HCT116 (cell line): ENCODE data around the gene UPF2. TPM values are rescaled to one million over a fixed set of nuclear protein-coding genes. Genes with fewer than 3 reads are reported as not detected.

Experiments used
- ATAC-seq: fragments of 200-7000 bp; cut with Tn5 transposase; 2 replicates; pipeline ENCODE4 v1.9.1; 2020; ENCODE audit warnings: mild to moderate bottlenecking, moderate library complexity
- BruUV-seq: library from RNA; stranded (reverse); fragments of 400-500 nt; replicated peaks from 2 replicates; lab custom pipeline; 2021; lab: Mats Ljungman, UMichigan
- CTCF ChIA-PET: fragments of 300-600 bp; sonication (Branson Sonifier 250); formaldehyde crosslinking; loops from one replicate; lab custom pipeline; 2021; ENCODE audit warnings: antibody characterized with exemption; lab: Charles Lee
- POLR2A ChIA-PET: fragments of 300-600, 350-600 bp; sonication (Branson Sonifier 250); formaldehyde crosslinking; loops from one replicate; lab custom pipeline; 2021; ENCODE audit warnings: antibody characterized with exemption; lab: Charles Lee
- RAD21 ChIA-PET, 2 experiments: fragments of 300-600 bp; sonication (Branson Sonifier 250); formaldehyde crosslinking; loops; one replicate each; lab custom pipeline; 2023; ENCODE audit warnings: low total read pairs in 2 of 2; ENCODE audit not compliant: uncharacterized antibody in 2 of 2, unreplicated experiment in 2 of 2, low non-redundant PET in 1 of 2; lab: Charles Lee
- DNase-seq: peaks from one replicate; pipeline ENCODE4 v3.0.0-alpha.2; 2010; ENCODE audit warnings: low read depth, low spot score
- H2AFZ ChIP-seq: fragments of 200-600 bp; shearing (Covaris generic), sonication (generic); 2 replicates; pipeline ENCODE4 v1.6.1; 2017; ENCODE audit warnings: low read depth, mixed run types, mixed read lengths, antibody characterized with exemption, low read length; ENCODE audit not compliant: poor library complexity, severe bottlenecking
- H3K27ac ChIP-seq: 2 replicates; pipeline ENCODE4 v1.5.1; 2012; ENCODE audit warnings: low read depth, low read length
- H3K27me3 ChIP-seq: fragments of 200-600 bp; sonication (generic); 2 replicates; pipeline ENCODE4 v1.6.1; 2016; ENCODE audit warnings: mixed run types, low read length, mixed read lengths; ENCODE audit not compliant: insufficient read depth
- H3K36me3 ChIP-seq, 2 experiments: fragments of 200-500 bp in 1 of 2; fragments of 200-600 bp in 1 of 2; sonication (Bioruptor generic) in 1 of 2; sonication (generic) in 1 of 2; 2 replicates each; pipeline versions ENCODE4 v1.5.1 to v1.6.1; 2014 to 2016; ENCODE audit warnings: low read length in 2 of 2, inconsistent platforms in 1 of 2, mixed read lengths in 1 of 2, mixed run types in 1 of 2; ENCODE audit not compliant: insufficient read depth in 2 of 2, control insufficient read depth in 1 of 2
- H3K4me1 ChIP-seq, 2 experiments: fragments of 200-600 bp in 1 of 2; sonication (generic) in 1 of 2; 2 replicates each; pipeline versions ENCODE4 v1.5.1 to v1.6.1; 2012 to 2017; ENCODE audit warnings: low read length in 2 of 2, inconsistent platforms in 1 of 2, mild to moderate bottlenecking in 1 of 2, mixed read lengths in 1 of 2, mixed run types in 1 of 2, moderate library complexity in 1 of 2; ENCODE audit not compliant: insufficient read depth in 2 of 2, control insufficient read depth in 1 of 2
- H3K4me2 ChIP-seq: fragments of 200-600 bp; sonication (generic); 2 replicates; pipeline ENCODE4 v1.6.1; 2017; ENCODE audit warnings: mixed run types, low read length, mixed read lengths
- H3K4me3 ChIP-seq, 2 experiments: fragments of 200-600 bp in 1 of 2; sonication (generic) in 1 of 2; replicated peaks in 1 of 2; 2 replicates each; pipeline ENCODE4 v1.5.1; 2011 to 2016; ENCODE audit warnings: low read length in 2 of 2, control low read depth in 1 of 2, low read depth in 1 of 2, mild to moderate bottlenecking in 1 of 2, mixed read lengths in 1 of 2, mixed run types in 1 of 2
- H3K79me2 ChIP-seq: fragments of 200-600 bp; sonication (generic); 2 replicates; pipeline ENCODE4 v1.6.1; 2017; ENCODE audit warnings: mild to moderate bottlenecking, mixed run types, low read length, moderate library complexity, mixed read lengths; ENCODE audit not compliant: insufficient read depth
- H3K9ac ChIP-seq: fragments of 200-600 bp; sonication (generic); 2 replicates; pipeline ENCODE4 v1.6.1; 2016; ENCODE audit warnings: low read length, mixed read lengths
- H3K9me2 ChIP-seq: fragments of 200-600 bp; sonication (generic), shearing (Covaris generic); 2 replicates; pipeline ENCODE4 v1.6.1; 2017; ENCODE audit warnings: mixed run types, mild to moderate bottlenecking, moderate library complexity; ENCODE audit not compliant: insufficient read depth
- H3K9me3 ChIP-seq, 2 experiments: fragments of 200-500 bp in 1 of 2; fragments of 200-600 bp in 1 of 2; sonication (Bioruptor generic) in 1 of 2; sonication (generic) in 1 of 2; 2 replicates each; pipeline ENCODE4 v1.6.1; 2014 to 2017; ENCODE audit warnings: low read length in 2 of 2, mixed read lengths in 2 of 2, inconsistent platforms in 1 of 2, low read depth in 1 of 2, mild to moderate bottlenecking in 1 of 2, mixed run types in 1 of 2, moderate library complexity in 1 of 2; ENCODE audit not compliant: control insufficient read depth in 1 of 2, insufficient read depth in 1 of 2
- H4K20me1 ChIP-seq: fragments of 200-600 bp; sonication (generic), shearing (Covaris generic); 2 replicates; pipeline ENCODE4 v1.6.1; 2017; ENCODE audit warnings: mixed run types, mild to moderate bottlenecking, moderate library complexity; ENCODE audit not compliant: insufficient read depth
- CTCF ChIP-seq, 3 experiments: fragments of 200-600 bp in 1 of 3; sonication (generic) in 1 of 3; IDR thresholded peaks in 2 of 3; conservative IDR thresholded peaks in 1 of 3; 2 replicates each; pipeline ENCODE4 v1.5.1; 2012 to 2017; ENCODE audit warnings: low read depth in 2 of 3, low read length in 2 of 3, antibody characterized with exemption in 1 of 3, borderline replicate concordance in 1 of 3, control low read depth in 1 of 3, mild to moderate bottlenecking in 1 of 3, mixed read lengths in 1 of 3, mixed run types in 1 of 3, moderate library complexity in 1 of 3; ENCODE audit not compliant: insufficient read depth in 1 of 3
- EGR1 ChIP-seq: IDR thresholded peaks from 2 replicates; pipeline ENCODE4 v1.6.1; 2012; ENCODE audit warnings: low read depth
- EZH2 ChIP-seq: fragments of 200-600 bp; sonication (generic); IDR thresholded peaks from 2 replicates; pipeline ENCODE4 v1.6.1; 2017; ENCODE audit warnings: antibody characterized with exemption, mixed run types
- EZH2phosphoT487 ChIP-seq: fragments of 200-600 bp; IDR thresholded peaks from 2 replicates; pipeline ENCODE4 v1.6.1; 2018; ENCODE audit warnings: antibody characterized with exemption, borderline replicate concordance
- FOSL1 ChIP-seq: IDR thresholded peaks from 2 replicates; pipeline ENCODE4 v1.6.1; 2012; ENCODE audit warnings: low read depth
- JUND ChIP-seq: IDR thresholded peaks from 2 replicates; pipeline ENCODE4 v1.6.1; 2012
- MAX ChIP-seq: IDR thresholded peaks from 2 replicates; pipeline ENCODE4 v1.6.1; 2012
- RAD21 ChIP-seq: IDR thresholded peaks from 2 replicates; pipeline ENCODE4 v1.6.1; 2012; ENCODE audit warnings: low read depth, mild to moderate bottlenecking
- SIN3A ChIP-seq: IDR thresholded peaks from 2 replicates; pipeline ENCODE4 v1.6.1; 2012; ENCODE audit warnings: low read depth
- SP1 ChIP-seq: IDR thresholded peaks from 2 replicates; pipeline ENCODE4 v1.6.1; 2012; ENCODE audit warnings: low read depth
- TCF7L2 ChIP-seq: IDR thresholded peaks from 2 replicates; pipeline ENCODE4 v1.7.0; 2011; ENCODE audit warnings: borderline replicate concordance, inconsistent platforms; ENCODE audit not compliant: insufficient read depth, insufficient read length; ENCODE audit errors: extremely low read depth
- ZFX ChIP-seq: fragments of 450-650 bp; IDR thresholded peaks from 2 replicates; pipeline ENCODE4 v1.6.1; 2017
- intact Hi-C: fragments of 100-400 bp; cut with micrococcal nuclease; formaldehyde crosslinking; loops from 2 replicates; pipeline ENCODE4 v1.10.0; 2022
- total RNA-seq: library from RNA; stranded (reverse); gene quantifications from one replicate; pipeline ENCODE4 v1.2.1, GENCODE V29; 2021; ENCODE audit not compliant: unreplicated experiment
- TF ChIP-seq, protein P1 (sequence below): IDR thresholded peaks from 2 replicates; pipeline ENCODE4 v1.6.1; 2011; ENCODE audit warnings: mild to moderate bottlenecking, low read length, moderate library complexity; ENCODE audit not compliant: insufficient replicate concordance; ENCODE audit errors: extremely low read depth

Gene UPF2
- total RNA-seq, 1 experiment from 2014 or later = 27.3 TPM

DNA sequence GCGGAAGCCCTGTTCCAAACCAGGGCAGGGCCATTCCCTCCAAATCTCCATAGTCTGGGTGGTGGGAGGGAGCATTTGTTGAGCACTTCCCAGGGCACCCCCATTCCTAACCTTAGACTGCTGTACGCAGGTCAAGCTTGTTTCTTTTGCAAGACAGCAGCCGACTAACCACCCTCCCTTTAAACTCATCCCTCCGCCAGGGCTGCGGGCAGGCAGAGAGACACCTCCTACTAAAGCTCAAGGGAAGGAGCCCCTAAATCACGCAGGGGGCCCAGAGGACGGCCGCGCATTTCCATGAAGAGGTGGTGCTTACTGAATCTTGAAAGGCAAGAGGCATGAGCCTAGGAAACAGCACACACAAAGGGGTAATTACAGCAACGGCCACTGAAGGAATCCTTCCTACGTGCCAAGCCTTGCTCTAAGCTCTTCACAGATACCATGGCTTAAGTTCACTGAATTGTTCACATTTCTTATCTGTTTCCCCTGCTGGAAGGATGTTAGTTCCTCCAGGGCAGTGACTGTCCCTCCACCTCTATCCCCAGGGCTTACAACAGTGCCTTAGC, 129.4 kb downstream of the UPF2 start:
- no peak for TF ChIP-seq SIN3A
- TF ChIP-seq, protein P1, sequence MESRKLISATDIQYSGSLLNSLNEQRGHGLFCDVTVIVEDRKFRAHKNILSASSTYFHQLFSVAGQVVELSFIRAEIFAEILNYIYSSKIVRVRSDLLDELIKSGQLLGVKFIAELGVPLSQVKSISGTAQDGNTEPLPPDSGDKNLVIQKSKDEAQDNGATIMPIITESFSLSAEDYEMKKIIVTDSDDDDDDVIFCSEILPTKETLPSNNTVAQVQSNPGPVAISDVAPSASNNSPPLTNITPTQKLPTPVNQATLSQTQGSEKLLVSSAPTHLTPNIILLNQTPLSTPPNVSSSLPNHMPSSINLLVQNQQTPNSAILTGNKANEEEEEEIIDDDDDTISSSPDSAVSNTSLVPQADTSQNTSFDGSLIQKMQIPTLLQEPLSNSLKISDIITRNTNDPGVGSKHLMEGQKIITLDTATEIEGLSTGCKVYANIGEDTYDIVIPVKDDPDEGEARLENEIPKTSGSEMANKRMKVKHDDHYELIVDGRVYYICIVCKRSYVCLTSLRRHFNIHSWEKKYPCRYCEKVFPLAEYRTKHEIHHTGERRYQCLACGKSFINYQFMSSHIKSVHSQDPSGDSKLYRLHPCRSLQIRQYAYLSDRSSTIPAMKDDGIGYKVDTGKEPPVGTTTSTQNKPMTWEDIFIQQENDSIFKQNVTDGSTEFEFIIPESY = no peak
- TF ChIP-seq JUND = no peak
- no peak for TF ChIP-seq TCF7L2
- TF ChIP-seq EZH2phosphoT487 = no peak
- TF ChIP-seq EZH2 = no peak
- TF ChIP-seq MAX = no peak
- TF ChIP-seq EGR1 = no peak
- TF ChIP-seq RAD21 = no peak
- TF ChIP-seq ZFX = no peak
- TF ChIP-seq FOSL1 = no peak
- TF ChIP-seq SP1 = no peak
- no peak for TF ChIP-seq CTCF (IDR thresholded peaks at IDR 0.05 in 2 of 3, conservative IDR thresholded peaks at IDR 0.05 in 1 of 3; ENCODE audit: borderline replicate concordance in 1 of 3, insufficient read depth in 1 of 3, low read depth in 2 of 3, low read length in 2 of 3)
- TF ChIP-seq, all 23 proteins: peak for 0
- H3K4me3 ChIP-seq = no peak overlapping the region
- ATAC-seq = no peak

More for the DNA sequence above, 129.4 kb downstream of the UPF2 start:
- BruUV-seq = no TSS peak
- Histone ChIP-seq H3K4me1 (peaks cover 2 to 19% of the 10 kb centered on the region in 2 experiments; a peak in 3 of 4 replicates), H2AFZ (no peak overlapping the region), H3K9ac (no peak overlapping the region), H3K27ac (no peak overlapping the region), H4K20me1 (no peaks in the 10 kb centered on the region), H3K79me2 (no peaks in the 10 kb centered on the region), H3K4me2 (no peak overlapping the region), H3K27me3 (no peaks in the 10 kb centered on the region), H3K36me3 (no peaks in the 10 kb centered on the region), H3K9me3 (no peaks in the 10 kb centered on the region), H3K9me2 (no peaks in the 10 kb centered on the region)
- intact Hi-C loops = no loop called here
- ChIA-PET POLR2A (no interaction called here), CTCF (no interaction called here), RAD21 (no interaction called here)
- DNase-seq = no peak
